Activated naive CD4-positive, alpha-beta T cell treated with anti-CD3 and anti-CD28 coated beads for 36 hours (primary cell): Measurements from ENCODE around the gene LTBP2. TPM values are rescaled to one million over a fixed set of nuclear protein-coding genes. Genes with fewer than 3 reads are reported as not detected.

Experiments
- CTCF ChIA-PET: fragments of 350-600 bp; sonication (Branson Sonifier 250); formaldehyde crosslinking; loops from one replicate; lab custom pipeline; 2021; ENCODE audit warnings: antibody characterized with exemption; lab: Charles Lee
- DNase-seq: peaks from one replicate; pipeline ENCODE4 v3.0.0-alpha.2; 2020
- H3K27ac Mint-ChIP-seq: one replicate; pipeline ENCODE4 v1.8.0; 2021; ENCODE audit warnings: mild to moderate bottlenecking, mixed read lengths
- H3K27me3 Mint-ChIP-seq: one replicate; pipeline ENCODE4 v1.8.0; 2021; ENCODE audit warnings: low read depth, mixed read lengths
- H3K36me3 Mint-ChIP-seq: one replicate; pipeline ENCODE4 v1.8.0; 2021; ENCODE audit warnings: low read depth, mixed read lengths
- H3K4me1 Mint-ChIP-seq: one replicate; pipeline ENCODE4 v1.8.0; 2021; ENCODE audit warnings: low read depth, mixed read lengths
- H3K4me3 Mint-ChIP-seq: one replicate; pipeline ENCODE4 v1.8.0; 2021; ENCODE audit warnings: mild to moderate bottlenecking, moderate library complexity, mixed read lengths
- H3K9me3 Mint-ChIP-seq: one replicate; pipeline ENCODE4 v1.8.0; 2021; ENCODE audit warnings: mixed read lengths
- intact Hi-C: fragments of 100-400 bp; cut with micrococcal nuclease; formaldehyde crosslinking; loops from one replicate; pipeline ENCODE4 v1.15.1; 2023
- total RNA-seq, 2 experiments: library from RNA; stranded (reverse); gene quantifications; one replicate each; pipeline ENCODE4 v1.2.3, GENCODE V29; 2021

The LTBP2 gene
- total RNA-seq, 2 experiments from 2014 or later: 0.32 to 0.55 TPM

DNA sequence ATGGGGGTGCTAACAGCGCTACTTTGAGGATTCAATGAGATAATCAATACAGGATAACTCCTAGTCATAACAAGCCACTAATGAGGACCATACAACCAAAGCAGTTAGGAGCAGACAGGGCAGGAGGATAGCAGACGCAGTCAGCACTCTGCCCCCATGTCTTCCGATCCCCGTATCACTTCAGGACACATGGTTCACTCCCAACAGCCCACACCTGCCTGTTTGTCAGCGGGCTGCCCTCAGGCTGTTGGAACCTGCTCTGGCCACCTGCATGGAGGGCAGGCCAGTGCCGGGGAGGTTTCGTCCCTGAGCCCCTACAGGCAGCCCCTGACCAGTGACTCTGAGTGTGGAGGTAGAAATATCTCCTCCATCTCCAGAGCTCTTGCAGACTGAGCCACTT, 37.1 kb upstream of the LTBP2 start:
- Mint-ChIP-seq H3K4me3 (no peak overlapping the region), H3K4me1 (no peaks in the 10 kb centered on the region), H3K9me3 (no peaks in the 10 kb centered on the region), H3K36me3 (no peaks in the 10 kb centered on the region), H3K27me3 (no peaks in the 10 kb centered on the region), H3K27ac (no peak overlapping the region)
- CTCF ChIA-PET: interaction anchor here (1.4 kb wide), 1 partner anchor 37 kb away, joined by 3 read pairs; the partner anchor contains the start of gene LTBP2
- intact Hi-C loops: no loop called here
- no peak for DNase-seq

DNA sequence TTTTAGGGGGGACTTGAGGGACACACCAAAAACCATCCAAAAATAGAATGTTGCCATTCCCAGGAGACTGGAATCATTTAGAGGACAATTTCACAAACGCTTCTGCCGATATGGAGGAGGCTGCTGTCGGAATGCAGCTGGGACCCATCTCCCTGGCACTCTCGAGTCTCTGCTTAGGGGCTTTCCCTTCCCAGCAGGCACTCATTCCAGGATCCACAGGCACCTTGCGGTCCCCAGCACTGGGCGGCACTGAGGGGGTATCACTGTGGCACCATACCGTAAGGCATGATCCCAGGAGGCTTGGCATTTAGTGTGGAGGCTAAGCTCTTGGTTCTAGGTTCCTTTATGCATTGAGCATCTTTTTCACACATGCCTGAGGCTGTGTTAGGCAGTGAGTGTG, 36.6 kb upstream of the LTBP2 start:
- Mint-ChIP-seq H3K4me1 (no peaks in the 10 kb centered on the region), H3K4me3 (no peak overlapping the region), H3K9me3 (no peaks in the 10 kb centered on the region), H3K27me3 (no peaks in the 10 kb centered on the region), H3K27ac (no peak overlapping the region), H3K36me3 (no peaks in the 10 kb centered on the region)
- intact Hi-C loops: no loop called here
- CTCF ChIA-PET: interaction anchor here (1.4 kb wide), 1 partner anchor 36 kb away, joined by 3 read pairs; the partner anchor contains the start of gene LTBP2
- DNase-seq: no peak

DNA sequence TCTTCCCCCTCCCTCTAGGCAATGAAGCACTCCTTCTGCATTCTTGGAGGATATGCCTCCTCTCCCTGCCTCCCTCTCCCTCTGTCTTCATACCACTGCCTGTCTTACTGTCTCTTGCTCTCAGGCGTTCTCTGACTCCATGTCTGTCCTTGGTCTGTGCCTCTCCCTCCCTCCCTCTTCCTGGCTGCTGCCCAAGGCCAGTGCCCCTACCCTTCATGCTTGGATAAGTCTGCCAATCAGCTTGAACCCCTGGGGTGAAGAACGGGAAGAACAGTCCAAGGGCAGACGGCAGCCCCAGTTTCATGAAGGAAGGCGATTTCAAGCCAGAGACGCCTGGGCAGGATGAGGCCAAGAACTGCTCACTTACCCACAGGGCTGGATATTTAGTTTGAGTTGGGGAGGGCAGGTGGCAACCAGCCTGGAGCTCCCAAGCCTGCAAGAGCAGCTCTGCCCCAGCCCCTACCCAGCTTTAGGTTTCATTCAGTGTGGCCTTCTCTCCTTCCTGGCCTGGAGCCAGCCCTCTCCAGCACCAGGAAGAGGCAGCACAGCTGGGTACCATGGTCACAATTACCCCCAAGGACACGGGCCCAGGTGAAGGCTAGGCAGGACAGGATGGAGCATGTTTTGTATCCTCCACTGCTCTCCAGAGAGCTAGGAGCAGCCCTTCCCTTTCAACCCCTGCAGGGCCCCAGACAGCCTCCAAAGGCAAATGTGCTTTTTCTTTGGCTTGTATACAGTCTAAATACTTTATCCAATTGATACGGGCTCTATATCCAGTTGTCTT, 35.8 kb upstream of the LTBP2 start:
- CTCF ChIA-PET: interaction anchor here (1.4 kb wide), 1 partner anchor 36 kb away, joined by 3 read pairs; the partner anchor contains the start of gene LTBP2
- no peak for DNase-seq
- no peaks in the 10 kb centered on the region for H3K36me3 Mint-ChIP-seq
- H3K27me3 Mint-ChIP-seq: no peaks in the 10 kb centered on the region
- no peak overlapping the region for H3K27ac Mint-ChIP-seq
- no peak overlapping the region for H3K4me3 Mint-ChIP-seq
- no peaks in the 10 kb centered on the region for H3K4me1 Mint-ChIP-seq
- intact Hi-C loops: no loop called here
- H3K9me3 Mint-ChIP-seq: no peaks in the 10 kb centered on the region

DNA sequence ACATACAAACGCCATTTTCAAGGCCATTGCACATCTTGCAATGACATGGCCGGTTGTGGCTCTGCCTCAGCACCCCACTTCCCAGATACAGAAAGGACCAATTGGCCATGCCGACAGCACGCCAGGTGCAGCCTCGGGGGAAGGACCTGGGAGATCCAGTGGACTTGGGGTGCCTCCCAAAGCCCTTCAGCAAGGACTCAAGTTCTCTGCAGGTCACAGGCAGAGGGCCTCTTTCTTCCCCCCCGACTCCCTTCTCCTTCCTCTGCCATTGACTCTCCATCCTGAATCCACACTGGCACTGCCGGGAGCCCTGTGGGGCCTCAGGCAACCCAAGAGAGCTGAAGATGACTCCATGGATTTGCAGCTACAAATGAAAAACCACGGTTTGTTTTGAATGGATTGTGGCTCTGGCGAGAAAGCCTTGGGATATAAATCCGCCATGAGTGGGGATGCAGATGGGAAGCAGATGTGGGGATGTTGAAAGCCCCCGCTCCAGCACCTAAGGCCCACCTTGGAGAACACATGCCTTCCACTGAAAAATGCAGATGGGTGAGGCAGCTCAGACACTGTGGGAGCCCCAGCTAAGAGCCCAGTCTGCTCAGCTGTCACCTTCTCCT, 35.1 kb upstream of the LTBP2 start:
- H3K4me1 Mint-ChIP-seq: no peaks in the 10 kb centered on the region
- H3K27me3 Mint-ChIP-seq: no peaks in the 10 kb centered on the region
- intact Hi-C loops: no loop called here
- H3K36me3 Mint-ChIP-seq: no peaks in the 10 kb centered on the region
- CTCF ChIA-PET: no interaction called here
- no peak for DNase-seq
- H3K27ac Mint-ChIP-seq: no peak overlapping the region
- H3K9me3 Mint-ChIP-seq: no peaks in the 10 kb centered on the region
- H3K4me3 Mint-ChIP-seq: no peak overlapping the region

DNA sequence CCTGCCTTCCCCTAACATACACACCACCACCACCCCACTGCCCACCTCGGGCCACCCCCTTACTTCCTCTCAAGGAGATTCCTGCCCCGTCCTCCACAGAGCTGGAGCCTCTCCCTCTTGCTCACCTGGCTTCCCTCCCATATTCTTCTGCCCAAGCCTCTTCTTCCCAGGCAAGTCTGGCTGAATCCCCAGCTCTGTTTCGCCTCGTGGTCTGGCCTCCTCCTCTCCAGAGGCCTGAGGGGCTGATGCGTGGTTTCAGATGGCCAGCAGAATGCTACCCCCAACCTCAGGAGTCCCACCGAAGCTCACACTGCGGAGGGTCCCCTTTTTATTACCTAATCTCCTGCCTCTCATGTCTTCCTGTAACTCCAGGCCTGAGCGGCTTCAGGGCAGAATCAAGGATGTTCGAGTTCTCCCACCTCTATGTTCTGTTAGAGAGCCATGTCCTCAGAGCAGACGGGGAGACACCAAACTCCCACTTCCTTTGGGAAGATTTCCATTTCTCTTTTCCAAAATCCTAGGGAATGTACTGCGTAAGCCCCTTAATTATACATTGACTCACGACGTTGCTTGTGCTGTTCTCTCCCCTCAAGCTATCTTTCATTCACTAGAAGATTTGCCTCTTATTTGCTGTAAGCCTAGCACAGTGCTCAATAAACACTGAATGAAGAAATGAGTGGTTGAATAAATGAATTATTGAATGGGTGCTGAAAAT, 33.9 kb upstream of the LTBP2 start:
- intact Hi-C loops: no loop called here

DNA sequence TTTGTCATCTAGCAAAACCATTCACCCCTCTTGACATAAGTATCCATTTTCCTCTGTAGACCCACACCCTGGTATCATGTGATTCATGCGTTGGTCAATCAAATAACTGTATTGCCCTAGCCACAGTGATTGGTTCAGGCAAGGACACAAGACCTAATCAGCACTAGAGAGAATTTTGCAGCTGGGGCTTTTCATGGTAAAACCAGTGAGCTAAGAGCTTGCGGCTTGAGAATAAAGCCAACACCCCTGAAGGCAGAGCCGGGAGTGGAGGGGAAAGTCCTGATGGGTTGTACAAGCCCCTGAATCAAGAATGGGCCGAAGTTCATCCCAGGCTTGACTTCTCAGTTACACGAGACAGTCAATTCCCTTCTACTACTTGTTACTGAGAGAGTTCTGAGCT, 33.2 kb upstream of the LTBP2 start:
- no peak overlapping the region for H3K4me3 Mint-ChIP-seq
- no peaks in the 10 kb centered on the region for H3K27me3 Mint-ChIP-seq
- no peaks in the 10 kb centered on the region for H3K36me3 Mint-ChIP-seq
- intact Hi-C loops: no loop called here
- no peak for DNase-seq
- CTCF ChIA-PET: interaction anchor here (0.8 to 1.2 kb wide), 3 partner anchors 9 to 216 kb away, joined by 3 read pairs; partner anchors contain the start of genes ISCA2 and NPC2
- no peak overlapping the region for H3K27ac Mint-ChIP-seq
- H3K9me3 Mint-ChIP-seq: no peaks in the 10 kb centered on the region
- no peaks in the 10 kb centered on the region for H3K4me1 Mint-ChIP-seq

More for the DNA sequence above, 33.9 kb upstream of the LTBP2 start:
- Mint-ChIP-seq H3K4me1 (no peaks in the 10 kb centered on the region), H3K36me3 (no peaks in the 10 kb centered on the region), H3K27me3 (no peaks in the 10 kb centered on the region), H3K4me3 (no peak overlapping the region), H3K27ac (no peak overlapping the region), H3K9me3 (no peaks in the 10 kb centered on the region)
- DNase-seq: no peak
- CTCF ChIA-PET: interaction anchor here (0.8 to 1.2 kb wide), 2 partner anchors 10 to 153 kb away, joined by 3 read pairs; partner anchors contain the start of genes ISCA2 and NPC2

DNA sequence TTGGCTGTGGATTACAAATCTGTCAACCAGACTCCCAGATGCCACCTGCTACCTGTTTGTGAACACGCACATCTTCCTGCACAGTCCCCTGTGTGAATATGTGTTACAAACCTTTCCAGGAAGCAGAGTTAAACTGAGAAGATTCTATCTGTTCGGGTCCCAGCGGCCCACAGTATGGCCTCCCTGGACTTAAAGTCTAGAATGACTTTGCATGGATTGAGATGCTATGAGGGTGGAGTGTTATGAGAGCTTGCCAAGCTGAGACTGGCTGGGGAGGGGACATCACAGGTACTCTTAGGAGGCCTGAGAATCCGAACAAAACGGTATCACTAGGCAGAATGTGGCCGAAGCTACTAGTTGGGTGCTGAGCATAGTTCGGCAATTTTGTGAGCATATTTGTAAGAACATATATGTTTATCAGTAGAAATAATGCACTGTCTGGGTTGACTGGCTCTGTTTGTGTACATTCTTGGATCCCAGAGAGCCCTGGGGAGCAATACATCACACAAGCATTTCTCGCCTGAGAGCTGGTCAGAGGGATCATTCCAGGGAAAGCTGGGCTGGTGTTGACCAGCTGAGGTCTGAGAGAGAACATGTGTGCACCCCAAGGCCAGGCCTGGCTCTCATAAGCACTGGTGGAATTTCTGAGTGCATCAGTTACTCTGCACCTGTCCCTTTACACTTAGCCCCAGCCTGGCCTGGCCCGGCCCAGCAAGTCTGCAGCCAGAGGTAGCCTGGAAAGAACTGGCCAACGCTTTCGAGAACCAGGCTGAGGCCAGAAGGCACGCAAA, 29.8 kb upstream of the LTBP2 start:
- CTCF ChIA-PET: interaction anchor here (0.6 to 1.4 kb wide), 4 partner anchors 26 to 264 kb away, joined by 3 to 5 read pairs (median 3); no protein-coding TSS in a partner anchor
- Mint-ChIP-seq H3K4me3 (no peak overlapping the region), H3K27me3 (no peaks in the 10 kb centered on the region), H3K9me3 (no peaks in the 10 kb centered on the region), H3K4me1 (no peaks in the 10 kb centered on the region), H3K36me3 (no peaks in the 10 kb centered on the region), H3K27ac (no peak overlapping the region)
- no peak for DNase-seq
- intact Hi-C loops: no loop called here

DNA sequence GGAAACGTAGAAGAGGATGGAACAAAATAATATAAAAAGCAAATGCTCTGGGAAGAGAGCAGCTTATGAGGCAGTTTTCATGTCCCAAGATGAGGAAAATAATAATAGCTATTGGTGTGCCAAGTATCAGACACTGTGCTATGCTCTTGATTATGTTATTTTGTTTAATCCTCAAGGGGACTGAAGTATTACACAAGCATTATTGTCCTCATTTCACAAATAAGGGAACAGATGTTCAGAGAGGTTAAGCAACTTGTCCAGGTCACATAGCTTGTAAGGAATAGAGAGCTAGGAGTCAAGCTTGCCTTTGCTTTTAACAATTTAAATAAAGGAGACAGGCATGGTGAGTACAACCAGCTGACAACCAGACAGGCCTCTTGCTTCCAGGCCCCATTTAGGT, 26.9 kb upstream of the LTBP2 start:
- no peaks in the 10 kb centered on the region for H3K4me1 Mint-ChIP-seq
- no peak overlapping the region for H3K4me3 Mint-ChIP-seq
- H3K36me3 Mint-ChIP-seq: no peaks in the 10 kb centered on the region
- H3K27ac Mint-ChIP-seq: no peak overlapping the region
- CTCF ChIA-PET: interaction anchor here (1.3 to 1.5 kb wide), 3 partner anchors 26 to 276 kb away, joined by 3 to 7 read pairs (median 3); no protein-coding TSS in a partner anchor
- DNase-seq: no peak
- no peaks in the 10 kb centered on the region for H3K9me3 Mint-ChIP-seq
- no peaks in the 10 kb centered on the region for H3K27me3 Mint-ChIP-seq
- intact Hi-C loops: no loop called here

DNA sequence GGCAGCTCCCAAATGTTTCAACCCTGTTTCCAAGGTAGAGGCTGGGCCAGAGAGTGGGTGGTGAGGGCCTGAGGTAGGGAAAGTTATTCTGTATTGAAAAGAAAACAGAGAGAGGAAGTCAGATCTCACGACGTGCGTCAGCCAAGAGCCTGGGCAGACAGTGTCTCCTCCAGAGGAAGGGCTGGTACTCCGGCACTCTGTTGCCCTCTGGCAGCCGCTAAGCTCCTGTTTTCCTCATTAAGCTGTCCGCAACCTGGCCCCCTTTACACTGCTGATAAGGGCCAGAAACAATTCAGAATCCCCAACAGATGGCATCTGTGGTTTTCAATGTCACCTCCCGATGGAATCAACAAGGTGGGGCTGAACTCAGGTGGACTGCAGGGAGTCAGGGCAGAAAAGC, 26.0 kb upstream of the LTBP2 start:
- Mint-ChIP-seq H3K4me3 (no peak overlapping the region), H3K36me3 (no peaks in the 10 kb centered on the region), H3K27ac (no peak overlapping the region), H3K27me3 (no peaks in the 10 kb centered on the region), H3K9me3 (no peaks in the 10 kb centered on the region), H3K4me1 (no peaks in the 10 kb centered on the region)
- CTCF ChIA-PET: interaction anchor here (1.3 to 1.5 kb wide), 3 partner anchors 25 to 275 kb away, joined by 3 to 7 read pairs (median 3); no protein-coding TSS in a partner anchor
- DNase-seq: no peak
- intact Hi-C loops: no loop called here

DNA sequence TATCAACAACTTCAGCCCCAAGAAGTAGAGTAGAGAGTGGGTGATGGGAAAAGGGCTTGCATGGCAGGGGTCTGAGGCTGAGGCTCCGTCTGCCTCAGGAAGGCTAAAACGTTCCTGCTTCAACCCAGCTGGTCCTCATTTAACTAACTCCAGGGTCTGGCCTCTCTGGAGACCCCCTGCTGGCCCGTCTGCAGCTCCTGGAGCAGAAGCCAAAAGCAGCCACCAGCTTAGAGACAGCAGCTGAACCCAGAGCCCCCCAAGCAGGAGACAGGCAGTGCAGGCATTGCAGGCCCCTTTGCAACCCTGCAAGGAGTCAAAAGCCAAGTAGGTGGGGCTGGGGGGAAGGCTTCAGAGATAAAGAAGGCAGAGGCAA, 25.1 kb upstream of the LTBP2 start:
- no peak for DNase-seq
- no peaks in the 10 kb centered on the region for H3K9me3 Mint-ChIP-seq
- intact Hi-C loops: no loop called here
- CTCF ChIA-PET: no interaction called here
- no peaks in the 10 kb centered on the region for H3K4me1 Mint-ChIP-seq
- no peaks in the 10 kb centered on the region for H3K36me3 Mint-ChIP-seq
- no peak overlapping the region for H3K4me3 Mint-ChIP-seq
- no peaks in the 10 kb centered on the region for H3K27me3 Mint-ChIP-seq
- H3K27ac Mint-ChIP-seq: no peak overlapping the region

DNA sequence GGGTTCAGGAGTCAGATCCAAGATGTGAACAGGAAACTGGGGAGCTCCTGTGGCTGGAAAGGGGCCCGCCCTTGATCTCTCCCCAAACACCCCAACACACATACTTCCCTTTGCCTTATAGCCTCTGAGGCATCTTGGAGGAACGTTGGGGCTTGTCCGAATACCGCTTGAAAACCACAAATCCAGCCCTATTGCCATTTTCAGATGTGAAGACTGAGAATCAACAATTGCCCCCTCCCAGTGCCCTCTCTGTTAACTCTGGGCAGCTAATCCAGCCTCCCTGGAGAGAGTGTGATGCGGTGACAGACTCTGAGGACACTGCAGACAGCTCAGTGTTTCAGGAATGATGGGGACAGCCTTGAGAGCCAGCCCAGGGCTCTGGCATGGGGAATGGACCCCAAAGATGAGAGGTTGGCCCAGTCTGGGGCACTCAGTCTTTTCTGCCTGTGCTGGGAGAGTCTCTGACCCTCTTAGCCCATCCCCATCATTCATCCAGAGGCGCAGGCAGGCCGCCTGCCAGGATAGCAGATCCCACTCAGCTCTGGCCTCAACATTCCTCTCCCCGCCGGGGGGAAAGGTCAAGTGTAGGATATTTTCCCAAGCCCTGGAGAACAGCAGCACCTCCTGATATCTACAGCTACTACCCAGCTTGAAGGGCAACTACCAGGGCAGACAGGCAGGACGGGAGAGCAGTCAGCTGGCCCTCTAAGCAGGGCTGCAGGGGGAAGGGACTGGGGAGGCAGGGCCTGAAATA, 24.6 kb upstream of the LTBP2 start:
- Mint-ChIP-seq H3K36me3 (no peaks in the 10 kb centered on the region), H3K4me1 (no peaks in the 10 kb centered on the region), H3K27ac (no peak overlapping the region), H3K9me3 (no peaks in the 10 kb centered on the region), H3K4me3 (no peak overlapping the region), H3K27me3 (no peaks in the 10 kb centered on the region)
- CTCF ChIA-PET: interaction anchor here (1.0 kb wide), 1 partner anchor 9 kb away, joined by 3 read pairs; no protein-coding TSS in a partner anchor
- intact Hi-C loops: no loop called here
- no peak for DNase-seq
